Measurements from ENCODE around the gene STAT4.

STAT4 gene

GRCh38 chr2:191195021-191195420 is 44.2 kb upstream of the STAT4 start:
- POLR2A ChIA-PET: no interaction called here
- no peaks in the 10 kb centered on the region for H3K9me3 ChIP-seq (ENCODE audit: control insufficient read depth, insufficient read depth, low read depth, low read length)
- TF ChIP-seq GLI2 (tag by site-specific recombination; IDR thresholded peaks at IDR 0.05; ENCODE audit: borderline replicate concordance, low read depth): no peak
- no peak for TF ChIP-seq EGR2 (tag by site-specific recombination; IDR thresholded peaks at IDR 0.05; ENCODE audit: low read depth)
- TF ChIP-seq ZNF26 (tag by site-specific recombination; IDR thresholded peaks at IDR 0.05): no peak
- no peak for TF ChIP-seq SALL2 (tag by site-specific recombination; IDR thresholded peaks at IDR 0.05; ENCODE audit: borderline replicate concordance)
- no peak for TF ChIP-seq MYNN (tag by site-specific recombination; IDR thresholded peaks at IDR 0.05; ENCODE audit: borderline replicate concordance)
- no peak for TF ChIP-seq ZNF660 (tag by site-specific recombination; IDR thresholded peaks at IDR 0.05)
- TF ChIP-seq GLIS2 (tag by site-specific recombination; IDR thresholded peaks at IDR 0.05): no peak
- no peak for TF ChIP-seq ZNF549 (tag by site-specific recombination; IDR thresholded peaks at IDR 0.05)
- TF ChIP-seq ZNF302 (tag by site-specific recombination; IDR thresholded peaks at IDR 0.05; ENCODE audit: low read depth): no peak
- no peak for TF ChIP-seq ZBTB8A (tag by site-specific recombination; IDR thresholded peaks at IDR 0.05)
- TF ChIP-seq ZNF510 (tag by site-specific recombination; IDR thresholded peaks at IDR 0.05; ENCODE audit: insufficient replicate concordance): no peak
- TF ChIP-seq YY2 (tag by site-specific recombination; IDR thresholded peaks at IDR 0.05): no peak
- no peak for TF ChIP-seq ZNF623 (tag by site-specific recombination; IDR thresholded peaks at IDR 0.05)
- H3K4me3 ChIP-seq (ENCODE audit: low read depth, low read length): no peak overlapping the region
- CTCF ChIA-PET: interaction anchor here (0.9 kb wide), 1 partner anchor 23 kb away, joined by 3 read pairs; no protein-coding TSS in a partner anchor
- H3K4me1 ChIP-seq (ENCODE audit: control insufficient read depth, insufficient read depth, low read length): no peaks in the 10 kb centered on the region
- H3K36me3 ChIP-seq (ENCODE audit: control insufficient read depth in 2 of 2, insufficient read depth in 1 of 2, low read length in 2 of 2): no peaks in the 10 kb centered on the region
- no peak overlapping the region for H3K27ac ChIP-seq (ENCODE audit: extremely low read depth, low read depth, low read length)

GRCh38 chr2:191190861-191191552 is 40.2 kb upstream of the STAT4 start:
- ChIA-PET POLR2A (no interaction called here), CTCF (interaction anchor here (0.5 to 1.0 kb wide), 2 partner anchors 214 to 331 kb away, joined by 4 read pairs; no protein-coding TSS in a partner anchor)
- Histone ChIP-seq H3K36me3 (ENCODE audit: control insufficient read depth in 2 of 2, insufficient read depth in 1 of 2, low read length in 2 of 2) (no peaks in the 10 kb centered on the region), H3K4me1 (ENCODE audit: control insufficient read depth, insufficient read depth, low read length) (no peaks in the 10 kb centered on the region), H3K4me3 (ENCODE audit: low read depth, low read length) (no peak overlapping the region), H3K9me3 (ENCODE audit: control insufficient read depth, insufficient read depth, low read depth, low read length) (no peaks in the 10 kb centered on the region), H3K27ac (ENCODE audit: extremely low read depth, low read depth, low read length) (no peak overlapping the region)
- TF ChIP-seq ZNF76 (tag by site-specific recombination; IDR thresholded peaks at IDR 0.05; ENCODE audit: borderline replicate concordance, low read depth) (no peak), MZF1 (tag by site-specific recombination; IDR thresholded peaks at IDR 0.05; ENCODE audit: borderline replicate concordance) (no peak), SETDB1 (IDR thresholded peaks at IDR 0.05; ENCODE audit: insufficient read length, low read length) (no peak), HOXD13 (CRISPR knock-in tag; IDR thresholded peaks at IDR 0.05; ENCODE audit: borderline replicate concordance) (no peak), ZNF423 (tag by site-specific recombination; IDR thresholded peaks at IDR 0.05) (no peak), TRIM28 (IDR thresholded peaks at IDR 0.05; ENCODE audit: borderline replicate concordance, low read length) (no peak), ZFHX2 (tag by site-specific recombination; conservative IDR thresholded peaks at IDR 0.05) (no peak), ZNF114 (tag by site-specific recombination; IDR thresholded peaks at IDR 0.05) (no peak), ZNF274 (IDR thresholded peaks at IDR 0.05; ENCODE audit: low read length) (no peak), ZNF274 (tag by site-specific recombination; IDR thresholded peaks at IDR 0.05; ENCODE audit: borderline replicate concordance) (no peak), ZBTB11 (tag by site-specific recombination; conservative IDR thresholded peaks at IDR 0.05; ENCODE audit: low read depth) (no peak), ZNF112 (tag by site-specific recombination; IDR thresholded peaks at IDR 0.05) (no peak), ZNF510 (tag by site-specific recombination; IDR thresholded peaks at IDR 0.05; ENCODE audit: insufficient replicate concordance) (no peak), PRDM1 (tag by site-specific recombination; IDR thresholded peaks at IDR 0.05) (no peak), ZNF521 (tag by site-specific recombination; IDR thresholded peaks at IDR 0.05) (no peak), ZSCAN18 (tag by site-specific recombination; IDR thresholded peaks at IDR 0.05) (no peak), GLIS1 (tag by site-specific recombination; IDR thresholded peaks at IDR 0.05) (no peak)

Measured in HEK293 (cell line).